Suprapubic skin (tissue), 4 donors: ENCODE results near the gene PGM2L1.

ENCODE experiments used
- EP300 ChIP-seq: sonication (generic); formaldehyde crosslinking; IDR thresholded peaks from one replicate; pipeline ENCODE4 v1.6.1; 2017; ENCODE audit warnings: antibody characterized with exemption
- POLR2A ChIP-seq, 2 donors: fragments of 450-650 bp; IDR thresholded peaks; one replicate each; pipeline ENCODE4 v1.6.1; 2017; ENCODE audit warnings: antibody characterized with exemption in 2 of 2, mild to moderate bottlenecking in 2 of 2, moderate library complexity in 2 of 2
- POLR2AphosphoS5 ChIP-seq, 3 donors: sonication (generic); formaldehyde crosslinking; IDR thresholded peaks; one replicate each; pipeline ENCODE4 v1.6.1; 2017; ENCODE audit warnings: antibody characterized with exemption in 3 of 3
- TF ChIP-seq, protein P1 (sequence below), 2 donors: fragments of 200-600 bp in 1 of 2; fragments of 450-650 bp in 1 of 2; sonication (generic) in 1 of 2; IDR thresholded peaks; one replicate each; pipeline ENCODE4 v1.5.1; 2016 to 2019; ENCODE audit warnings: antibody characterized with exemption in 2 of 2, mild to moderate bottlenecking in 1 of 2, moderate library complexity in 1 of 2

DNA sequence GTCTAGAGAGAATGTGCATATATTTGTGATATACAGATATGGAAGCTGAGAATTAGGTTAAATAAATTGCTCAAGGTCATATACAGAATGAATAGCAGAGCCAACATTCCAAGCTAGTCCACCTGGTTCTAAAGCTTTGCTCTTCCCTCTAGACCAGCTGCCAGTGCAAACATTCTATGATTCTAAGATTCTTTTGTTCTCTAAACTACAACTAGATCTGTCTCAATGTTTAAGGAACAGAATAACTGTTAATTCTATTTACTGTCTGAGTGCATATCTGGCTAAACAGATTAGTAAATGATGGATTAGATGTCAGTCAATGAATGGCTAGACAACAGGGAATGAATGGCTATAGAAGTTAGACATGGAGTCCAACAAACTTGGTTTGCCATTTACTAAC is 49.5 kb upstream of the PGM2L1 start:
- TF ChIP-seq EP300: no peak
- TF ChIP-seq POLR2A (IDR thresholded peaks at IDR 0.05): no peak
- TF ChIP-seq, protein P1, sequence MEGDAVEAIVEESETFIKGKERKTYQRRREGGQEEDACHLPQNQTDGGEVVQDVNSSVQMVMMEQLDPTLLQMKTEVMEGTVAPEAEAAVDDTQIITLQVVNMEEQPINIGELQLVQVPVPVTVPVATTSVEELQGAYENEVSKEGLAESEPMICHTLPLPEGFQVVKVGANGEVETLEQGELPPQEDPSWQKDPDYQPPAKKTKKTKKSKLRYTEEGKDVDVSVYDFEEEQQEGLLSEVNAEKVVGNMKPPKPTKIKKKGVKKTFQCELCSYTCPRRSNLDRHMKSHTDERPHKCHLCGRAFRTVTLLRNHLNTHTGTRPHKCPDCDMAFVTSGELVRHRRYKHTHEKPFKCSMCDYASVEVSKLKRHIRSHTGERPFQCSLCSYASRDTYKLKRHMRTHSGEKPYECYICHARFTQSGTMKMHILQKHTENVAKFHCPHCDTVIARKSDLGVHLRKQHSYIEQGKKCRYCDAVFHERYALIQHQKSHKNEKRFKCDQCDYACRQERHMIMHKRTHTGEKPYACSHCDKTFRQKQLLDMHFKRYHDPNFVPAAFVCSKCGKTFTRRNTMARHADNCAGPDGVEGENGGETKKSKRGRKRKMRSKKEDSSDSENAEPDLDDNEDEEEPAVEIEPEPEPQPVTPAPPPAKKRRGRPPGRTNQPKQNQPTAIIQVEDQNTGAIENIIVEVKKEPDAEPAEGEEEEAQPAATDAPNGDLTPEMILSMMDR (IDR thresholded peaks at IDR 0.05): no peak
- no peak for TF ChIP-seq POLR2AphosphoS5 (IDR thresholded peaks at IDR 0.05)
